Esophagus muscularis mucosa (tissue), 4 donors: Measurements from ENCODE around the gene LKAAEAR1.

Experiments used
- EP300 ChIP-seq: sonication (generic); formaldehyde crosslinking; IDR thresholded peaks from one replicate; pipeline ENCODE4 v1.6.1; 2017; ENCODE audit warnings: antibody characterized with exemption
- POLR2A ChIP-seq: fragments of 450-650 bp; IDR thresholded peaks from one replicate; pipeline ENCODE4 v1.6.1; 2017; ENCODE audit warnings: antibody characterized with exemption, moderate library complexity, mild to moderate bottlenecking, low read depth
- POLR2AphosphoS5 ChIP-seq, 2 donors: sonication (generic); formaldehyde crosslinking; IDR thresholded peaks; one replicate each; pipeline ENCODE4 v1.6.1; 2017; ENCODE audit warnings: antibody characterized with exemption in 2 of 2
- TF ChIP-seq, protein P1 (sequence below), 3 experiments: fragments of 200-600 bp in 2 of 3; fragments of 450-650 bp in 1 of 3; sonication (generic) in 2 of 3; IDR thresholded peaks; one replicate each; pipeline ENCODE4 v1.5.1; 2017 to 2019; ENCODE audit warnings: antibody characterized with exemption in 3 of 3, mild to moderate bottlenecking in 2 of 3, moderate library complexity in 1 of 3

DNA sequence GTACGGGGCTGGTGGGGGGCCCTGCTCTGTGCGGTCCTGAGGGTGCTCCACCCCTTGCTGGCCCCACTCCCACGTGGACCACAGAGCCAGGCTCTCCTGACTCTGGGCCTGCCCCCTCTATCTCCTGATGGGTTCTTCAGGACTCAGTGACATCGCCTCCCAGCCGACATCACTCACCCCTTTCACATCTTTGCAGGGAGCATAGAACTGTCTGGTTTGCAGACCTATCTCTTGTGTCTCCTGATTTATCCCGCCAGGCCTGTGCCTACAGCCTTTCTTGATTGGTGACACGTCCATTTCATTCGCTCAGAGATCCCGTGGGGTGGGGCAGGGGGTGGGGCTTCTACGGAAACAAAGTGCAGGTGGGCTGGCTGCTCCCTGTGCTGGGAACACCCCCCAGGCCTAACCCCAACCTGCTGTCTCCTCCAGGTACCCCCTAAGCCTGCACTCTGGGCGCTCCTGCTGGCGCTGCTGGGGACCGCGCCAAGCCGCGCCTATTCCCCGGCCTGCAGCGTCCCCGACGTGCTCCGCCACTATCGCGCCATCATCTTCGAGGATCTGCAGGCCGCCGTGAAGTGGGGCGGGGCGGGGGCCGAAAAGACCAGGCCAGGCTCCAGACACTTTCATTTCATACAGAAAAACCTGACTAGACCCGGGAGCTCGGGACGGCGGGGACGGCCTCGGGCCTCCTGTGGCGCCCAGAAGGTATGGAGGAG is 46.5 kb downstream of the LKAAEAR1 start:
- TF ChIP-seq, protein P1, sequence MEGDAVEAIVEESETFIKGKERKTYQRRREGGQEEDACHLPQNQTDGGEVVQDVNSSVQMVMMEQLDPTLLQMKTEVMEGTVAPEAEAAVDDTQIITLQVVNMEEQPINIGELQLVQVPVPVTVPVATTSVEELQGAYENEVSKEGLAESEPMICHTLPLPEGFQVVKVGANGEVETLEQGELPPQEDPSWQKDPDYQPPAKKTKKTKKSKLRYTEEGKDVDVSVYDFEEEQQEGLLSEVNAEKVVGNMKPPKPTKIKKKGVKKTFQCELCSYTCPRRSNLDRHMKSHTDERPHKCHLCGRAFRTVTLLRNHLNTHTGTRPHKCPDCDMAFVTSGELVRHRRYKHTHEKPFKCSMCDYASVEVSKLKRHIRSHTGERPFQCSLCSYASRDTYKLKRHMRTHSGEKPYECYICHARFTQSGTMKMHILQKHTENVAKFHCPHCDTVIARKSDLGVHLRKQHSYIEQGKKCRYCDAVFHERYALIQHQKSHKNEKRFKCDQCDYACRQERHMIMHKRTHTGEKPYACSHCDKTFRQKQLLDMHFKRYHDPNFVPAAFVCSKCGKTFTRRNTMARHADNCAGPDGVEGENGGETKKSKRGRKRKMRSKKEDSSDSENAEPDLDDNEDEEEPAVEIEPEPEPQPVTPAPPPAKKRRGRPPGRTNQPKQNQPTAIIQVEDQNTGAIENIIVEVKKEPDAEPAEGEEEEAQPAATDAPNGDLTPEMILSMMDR (IDR thresholded peaks at IDR 0.05), result no peak
- no peak for TF ChIP-seq POLR2A
- TF ChIP-seq EP300, result no peak
- no peak for TF ChIP-seq POLR2AphosphoS5 (IDR thresholded peaks at IDR 0.05)
